Left ventricle myocardium inferior (tissue), 1 donor: Measurements from ENCODE around the gene NKAIN2. TPM values are rescaled to one million over a fixed set of nuclear protein-coding genes. Genes with fewer than 3 reads are reported as not detected.
"Not testable (repeated sequence)": the region's sequence is repeated elsewhere in the genome, so short reads cannot be mapped to it uniquely, and the experiment has no call there.

Experiments
- DNase-seq: peaks from one replicate; pipeline ENCODE4 v3.0.0-alpha.2; 2020
- H3K27ac ChIP-seq: fragments of 200-600 bp; replicated peaks from 2 replicates; pipeline ENCODE4 v1.8.0; 2021
- H3K27me3 ChIP-seq: fragments of 200-600 bp; 2 replicates; pipeline ENCODE4 v1.8.0; 2021; ENCODE audit warnings: low read depth
- H3K36me3 ChIP-seq: fragments of 200-600 bp; 2 replicates; pipeline ENCODE4 v1.8.0; 2021
- H3K4me1 ChIP-seq: fragments of 200-600 bp; 2 replicates; pipeline ENCODE4 v1.8.0; 2021
- H3K4me3 ChIP-seq: fragments of 200-600 bp; 2 replicates; pipeline ENCODE4 v1.8.0; 2021; ENCODE audit warnings: mild to moderate bottlenecking, moderate library complexity
- H3K9me3 ChIP-seq: fragments of 200-600 bp; replicated peaks from 2 replicates; pipeline ENCODE4 v1.8.0; 2021
- intact Hi-C: fragments of 100-400 bp; cut with micrococcal nuclease; formaldehyde crosslinking; loops from one replicate; pipeline ENCODE4 v1.11.0; 2022
- total RNA-seq: library from RNA; stranded (reverse); fragmentation: NEBNext Ultra II Directional; extraction: Animal tissue kit (Norgen Biotek cat#: 25700); gene quantifications from one replicate; pipeline ENCODE4 v1.2.1, GENCODE V29; 2021
- TF ChIP-seq, protein P1 (sequence below): fragments of 200-600 bp; IDR thresholded peaks from 2 replicates; pipeline ENCODE4 v1.8.0; 2021; ENCODE audit warnings: antibody characterized with exemption, mild to moderate bottlenecking, borderline replicate concordance
- donor health status: DM: no; HTN: yes; CAD: no; lungs with severe emphysema.

NKAIN2 gene
- total RNA-seq, 1 donor from 2014 or later, result 0.22 TPM

DNA sequence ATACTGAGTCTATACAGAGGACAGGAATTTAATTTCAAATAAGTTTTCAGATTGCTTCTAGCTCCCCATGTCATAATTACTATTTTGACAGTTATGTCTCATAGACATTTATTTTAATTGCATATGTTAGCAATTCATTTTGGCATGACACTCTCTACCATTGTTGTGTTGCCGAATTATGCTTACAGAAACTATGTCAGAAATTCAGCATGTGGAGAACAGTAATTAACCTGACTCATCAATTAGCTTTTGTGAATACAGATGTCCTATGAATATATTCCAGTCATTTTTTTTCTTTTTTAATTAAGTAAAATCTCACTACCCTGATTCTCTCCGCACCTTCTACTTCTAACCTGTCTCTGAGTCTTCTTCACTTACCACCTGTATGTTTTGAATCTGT is 105.1 kb downstream of the NKAIN2 start:
- DNase-seq, result no peak
- no peaks in the 10 kb centered on the region for H3K4me1 ChIP-seq
- H3K36me3 ChIP-seq, result no peaks in the 10 kb centered on the region
- H3K4me3 ChIP-seq, result no peak overlapping the region
- H3K27me3 ChIP-seq, result no peaks in the 10 kb centered on the region
- intact Hi-C loops, result no loop called here
- H3K27ac ChIP-seq, result no peak overlapping the region
- TF ChIP-seq, protein P1, sequence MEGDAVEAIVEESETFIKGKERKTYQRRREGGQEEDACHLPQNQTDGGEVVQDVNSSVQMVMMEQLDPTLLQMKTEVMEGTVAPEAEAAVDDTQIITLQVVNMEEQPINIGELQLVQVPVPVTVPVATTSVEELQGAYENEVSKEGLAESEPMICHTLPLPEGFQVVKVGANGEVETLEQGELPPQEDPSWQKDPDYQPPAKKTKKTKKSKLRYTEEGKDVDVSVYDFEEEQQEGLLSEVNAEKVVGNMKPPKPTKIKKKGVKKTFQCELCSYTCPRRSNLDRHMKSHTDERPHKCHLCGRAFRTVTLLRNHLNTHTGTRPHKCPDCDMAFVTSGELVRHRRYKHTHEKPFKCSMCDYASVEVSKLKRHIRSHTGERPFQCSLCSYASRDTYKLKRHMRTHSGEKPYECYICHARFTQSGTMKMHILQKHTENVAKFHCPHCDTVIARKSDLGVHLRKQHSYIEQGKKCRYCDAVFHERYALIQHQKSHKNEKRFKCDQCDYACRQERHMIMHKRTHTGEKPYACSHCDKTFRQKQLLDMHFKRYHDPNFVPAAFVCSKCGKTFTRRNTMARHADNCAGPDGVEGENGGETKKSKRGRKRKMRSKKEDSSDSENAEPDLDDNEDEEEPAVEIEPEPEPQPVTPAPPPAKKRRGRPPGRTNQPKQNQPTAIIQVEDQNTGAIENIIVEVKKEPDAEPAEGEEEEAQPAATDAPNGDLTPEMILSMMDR, result no peak
- H3K9me3 ChIP-seq, result no peaks in the 10 kb centered on the region

DNA sequence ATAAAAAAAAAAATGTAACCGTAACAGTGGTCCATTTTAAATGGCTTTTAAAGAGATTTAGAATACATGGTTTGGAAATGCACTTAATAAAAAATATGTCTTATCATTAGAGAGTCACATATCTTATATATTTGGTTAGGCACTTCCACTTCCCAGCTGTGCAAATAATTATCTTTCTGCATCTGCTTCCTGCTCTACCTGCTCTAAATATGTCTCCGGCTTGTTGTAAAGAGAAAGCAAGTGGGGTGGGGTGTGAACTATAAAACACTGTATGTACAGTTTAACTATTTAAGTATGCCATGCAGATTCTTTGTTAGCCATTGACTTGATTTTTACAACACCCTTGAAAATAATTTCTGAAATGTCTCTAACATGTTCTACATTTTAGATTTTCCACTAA is 106.3 kb downstream of the NKAIN2 start:
- TF ChIP-seq, protein P1, result no peak
- Histone ChIP-seq H3K36me3 (no peaks in the 10 kb centered on the region), H3K27me3 (no peaks in the 10 kb centered on the region), H3K4me3 (no peak overlapping the region), H3K4me1 (no peaks in the 10 kb centered on the region), H3K9me3 (no peaks in the 10 kb centered on the region), H3K27ac (no peak overlapping the region)
- DNase-seq, result no peak
- intact Hi-C loops, result no loop called here

DNA sequence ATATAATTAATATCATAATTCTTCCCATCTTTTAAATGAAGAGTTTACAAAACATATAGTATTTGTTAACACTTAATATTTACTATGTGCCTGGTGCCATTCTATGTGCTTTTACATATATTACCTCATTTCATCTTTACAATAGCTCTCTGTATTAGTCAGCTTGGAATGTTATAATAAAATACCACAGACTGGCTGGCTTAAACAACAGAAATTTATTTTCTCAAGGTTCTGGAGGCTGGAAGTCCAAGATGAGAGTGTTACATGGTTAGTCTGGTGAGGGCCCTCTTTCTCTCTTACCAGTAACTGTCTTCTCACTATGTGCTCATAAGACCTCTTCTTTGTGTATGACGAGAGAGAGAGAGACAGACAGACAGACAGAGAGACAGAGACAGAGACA is 110.2 kb downstream of the NKAIN2 start:
- H3K4me1 ChIP-seq, result no peaks in the 10 kb centered on the region
- no peaks in the 10 kb centered on the region for H3K9me3 ChIP-seq
- no peaks in the 10 kb centered on the region for H3K27me3 ChIP-seq
- TF ChIP-seq, protein P1, result no peak
- DNase-seq, result no peak
- H3K36me3 ChIP-seq, result no peaks in the 10 kb centered on the region
- no peak overlapping the region for H3K4me3 ChIP-seq
- H3K27ac ChIP-seq, result no peak overlapping the region
- intact Hi-C loops, result no loop called here

DNA sequence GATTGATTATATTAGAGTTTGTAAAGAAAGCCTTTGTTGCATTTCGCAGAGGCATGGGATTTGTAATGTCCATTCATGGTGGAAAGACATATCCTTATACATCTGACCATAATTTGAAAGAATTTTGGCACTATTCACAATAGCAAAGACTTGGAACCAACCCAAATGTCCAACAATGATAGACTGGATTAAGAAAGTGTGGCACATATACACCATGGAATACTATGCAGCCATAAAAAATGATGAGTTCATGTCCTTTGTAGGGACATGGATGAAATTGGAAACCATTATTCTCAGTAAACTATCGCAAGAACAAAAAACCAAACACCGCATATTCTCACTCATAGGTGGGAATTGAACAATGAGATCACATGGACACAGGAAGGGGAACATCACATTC is 119.7 kb downstream of the NKAIN2 start:
- H3K9me3 ChIP-seq, H3K4me3 ChIP-seq, DNase-seq, intact Hi-C loops, H3K27ac ChIP-seq, H3K4me1 ChIP-seq, H3K36me3 ChIP-seq, H3K27me3 ChIP-seq: not testable (repeated sequence)

DNA sequence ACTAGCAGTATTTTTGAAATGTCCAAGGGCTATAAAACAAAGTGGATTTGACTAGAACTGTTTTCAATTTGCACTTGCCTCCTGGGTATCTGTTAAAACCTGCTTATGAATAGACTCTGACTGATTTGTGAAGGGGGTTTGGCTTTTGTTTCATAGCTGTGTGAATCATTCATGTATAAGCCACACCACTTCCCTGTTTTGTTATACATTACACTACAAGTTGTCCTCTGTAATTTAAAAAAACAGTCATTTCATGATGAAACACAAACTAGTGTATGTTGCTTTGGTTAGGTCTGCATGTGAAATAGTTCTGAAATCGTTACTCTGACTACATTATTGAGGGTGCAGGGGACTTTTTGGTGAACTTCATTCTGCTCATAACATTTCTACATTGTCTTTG is 121.7 kb downstream of the NKAIN2 start:
- H3K27me3 ChIP-seq, result no peaks in the 10 kb centered on the region
- H3K27ac ChIP-seq, result no peak overlapping the region
- TF ChIP-seq, protein P1, result no peak
- no peak overlapping the region for H3K4me3 ChIP-seq
- H3K9me3 ChIP-seq, result no peaks in the 10 kb centered on the region
- no peak for DNase-seq
- no peaks in the 10 kb centered on the region for H3K4me1 ChIP-seq
- no peaks in the 10 kb centered on the region for H3K36me3 ChIP-seq
- intact Hi-C loops, result no loop called here

DNA sequence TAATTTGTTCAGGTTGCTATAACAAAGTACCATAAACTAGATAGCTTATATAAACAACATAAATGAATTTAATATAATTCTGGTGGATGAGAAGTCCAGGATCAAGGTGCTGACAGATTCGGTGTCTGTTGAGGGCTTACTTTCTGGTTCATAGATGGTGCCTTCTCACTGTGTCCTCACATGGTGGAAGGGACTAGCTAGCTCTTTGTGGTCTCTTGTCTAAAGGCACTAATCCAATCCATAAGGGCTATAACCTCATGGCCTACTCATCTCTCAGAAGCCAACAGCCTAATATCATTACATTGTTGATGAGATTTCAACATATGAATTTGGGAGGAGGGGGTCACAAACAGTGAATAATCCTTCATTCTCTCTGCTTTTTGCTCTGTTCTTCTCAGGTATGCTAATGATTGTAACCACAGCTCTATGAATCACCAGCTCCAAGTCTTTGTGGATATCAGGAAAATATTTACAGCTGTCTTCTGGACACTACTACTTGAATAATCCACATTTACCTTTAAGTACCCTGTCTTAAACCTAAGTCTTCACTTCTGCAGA is 122.3 kb downstream of the NKAIN2 start:
- intact Hi-C loops, result no loop called here
- TF ChIP-seq, protein P1, result no peak
- Histone ChIP-seq H3K9me3 (no peaks in the 10 kb centered on the region), H3K4me3 (no peak overlapping the region), H3K27ac (no peak overlapping the region), H3K27me3 (no peaks in the 10 kb centered on the region), H3K36me3 (no peaks in the 10 kb centered on the region), H3K4me1 (no peaks in the 10 kb centered on the region)
- DNase-seq, result no peak
